ENCODE measurements around the gene NKPD1. TPM values are rescaled to one million over a fixed set of nuclear protein-coding genes. Genes with fewer than 3 reads are reported as not detected.

The NKPD1 gene
- total and polyA plus RNA-seq, 4 donors, result not detected

DNA sequence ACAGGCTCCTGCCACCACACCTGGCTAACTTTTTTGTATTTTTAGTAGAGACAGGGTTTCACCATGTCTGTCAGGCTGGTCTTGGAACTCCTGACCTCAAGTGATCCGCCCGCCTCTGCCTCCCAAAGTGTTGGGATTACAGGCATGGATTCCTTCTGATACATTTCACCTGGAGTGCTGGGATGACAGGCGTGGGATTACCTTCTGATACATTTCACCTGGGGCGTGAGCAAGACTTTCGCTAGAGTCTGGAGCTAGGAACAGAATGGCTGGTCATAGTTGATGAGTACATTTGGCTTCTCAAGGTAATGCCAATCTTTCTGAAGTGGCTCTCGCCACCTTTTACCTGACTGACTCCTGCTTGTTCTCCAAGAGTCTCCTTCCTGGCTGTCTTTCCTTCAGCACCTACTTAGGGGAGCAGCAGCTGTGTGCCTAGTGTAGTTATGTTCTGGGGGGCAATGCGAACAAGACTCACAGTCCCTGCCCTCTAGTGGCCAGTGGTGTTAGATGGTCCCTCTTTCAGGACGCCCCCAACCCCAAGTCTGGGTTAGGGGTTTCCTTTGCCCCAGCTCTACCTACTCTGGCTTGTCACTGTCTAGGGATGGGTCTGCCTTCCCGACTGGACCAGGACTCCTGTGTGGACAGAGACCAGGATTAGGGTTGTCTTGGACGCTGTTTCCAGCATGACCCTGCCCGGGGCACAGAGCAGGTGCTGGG is 48.5 kb downstream of the NKPD1 start:
- TF ChIP-seq HNF4A (conservative IDR thresholded peaks at IDR 0.05), result no peak
- TF ChIP-seq CTCF (IDR thresholded peaks at IDR 0.05; ENCODE audit: low read depth, low read length, missing input control), result no peak
- TF ChIP-seq, protein P1, sequence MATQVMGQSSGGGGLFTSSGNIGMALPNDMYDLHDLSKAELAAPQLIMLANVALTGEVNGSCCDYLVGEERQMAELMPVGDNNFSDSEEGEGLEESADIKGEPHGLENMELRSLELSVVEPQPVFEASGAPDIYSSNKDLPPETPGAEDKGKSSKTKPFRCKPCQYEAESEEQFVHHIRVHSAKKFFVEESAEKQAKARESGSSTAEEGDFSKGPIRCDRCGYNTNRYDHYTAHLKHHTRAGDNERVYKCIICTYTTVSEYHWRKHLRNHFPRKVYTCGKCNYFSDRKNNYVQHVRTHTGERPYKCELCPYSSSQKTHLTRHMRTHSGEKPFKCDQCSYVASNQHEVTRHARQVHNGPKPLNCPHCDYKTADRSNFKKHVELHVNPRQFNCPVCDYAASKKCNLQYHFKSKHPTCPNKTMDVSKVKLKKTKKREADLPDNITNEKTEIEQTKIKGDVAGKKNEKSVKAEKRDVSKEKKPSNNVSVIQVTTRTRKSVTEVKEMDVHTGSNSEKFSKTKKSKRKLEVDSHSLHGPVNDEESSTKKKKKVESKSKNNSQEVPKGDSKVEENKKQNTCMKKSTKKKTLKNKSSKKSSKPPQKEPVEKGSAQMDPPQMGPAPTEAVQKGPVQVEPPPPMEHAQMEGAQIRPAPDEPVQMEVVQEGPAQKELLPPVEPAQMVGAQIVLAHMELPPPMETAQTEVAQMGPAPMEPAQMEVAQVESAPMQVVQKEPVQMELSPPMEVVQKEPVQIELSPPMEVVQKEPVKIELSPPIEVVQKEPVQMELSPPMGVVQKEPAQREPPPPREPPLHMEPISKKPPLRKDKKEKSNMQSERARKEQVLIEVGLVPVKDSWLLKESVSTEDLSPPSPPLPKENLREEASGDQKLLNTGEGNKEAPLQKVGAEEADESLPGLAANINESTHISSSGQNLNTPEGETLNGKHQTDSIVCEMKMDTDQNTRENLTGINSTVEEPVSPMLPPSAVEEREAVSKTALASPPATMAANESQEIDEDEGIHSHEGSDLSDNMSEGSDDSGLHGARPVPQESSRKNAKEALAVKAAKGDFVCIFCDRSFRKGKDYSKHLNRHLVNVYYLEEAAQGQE (IDR thresholded peaks at IDR 0.05), result no peak
- TF ChIP-seq SP1 (IDR thresholded peaks at IDR 0.05), result no peak
- TF ChIP-seq FOXA1 (IDR thresholded peaks at IDR 0.05), result no peak
- no peak for TF ChIP-seq YY1 (IDR thresholded peaks at IDR 0.05)
- no peak for TF ChIP-seq GABPA (IDR thresholded peaks at IDR 0.05 in 1 of 2, conservative IDR thresholded peaks at IDR 0.05 in 1 of 2)
- no peak for TF ChIP-seq NR2F2 (IDR thresholded peaks at IDR 0.05)
- no peak for TF ChIP-seq TAF1 (conservative IDR thresholded peaks at IDR 0.05)
- no peak for TF ChIP-seq FOXA2 (IDR thresholded peaks at IDR 0.05)
- no peak for TF ChIP-seq JUND (IDR thresholded peaks at IDR 0.05)
- TF ChIP-seq, protein P2, sequence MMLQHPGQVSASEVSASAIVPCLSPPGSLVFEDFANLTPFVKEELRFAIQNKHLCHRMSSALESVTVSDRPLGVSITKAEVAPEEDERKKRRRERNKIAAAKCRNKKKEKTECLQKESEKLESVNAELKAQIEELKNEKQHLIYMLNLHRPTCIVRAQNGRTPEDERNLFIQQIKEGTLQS (IDR thresholded peaks at IDR 0.05), result no peak
- no peak for TF ChIP-seq EGR1 (IDR thresholded peaks at IDR 0.05; ENCODE audit: low read depth in 2 of 2)
- TF ChIP-seq HNF4G (IDR thresholded peaks at IDR 0.05), result no peak
- no peak for TF ChIP-seq RAD21 (IDR thresholded peaks at IDR 0.05)
- TF ChIP-seq, protein P3, sequence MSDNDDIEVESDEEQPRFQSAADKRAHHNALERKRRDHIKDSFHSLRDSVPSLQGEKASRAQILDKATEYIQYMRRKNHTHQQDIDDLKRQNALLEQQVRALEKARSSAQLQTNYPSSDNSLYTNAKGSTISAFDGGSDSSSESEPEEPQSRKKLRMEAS (IDR thresholded peaks at IDR 0.05), result no peak
- TF ChIP-seq, protein P4, sequence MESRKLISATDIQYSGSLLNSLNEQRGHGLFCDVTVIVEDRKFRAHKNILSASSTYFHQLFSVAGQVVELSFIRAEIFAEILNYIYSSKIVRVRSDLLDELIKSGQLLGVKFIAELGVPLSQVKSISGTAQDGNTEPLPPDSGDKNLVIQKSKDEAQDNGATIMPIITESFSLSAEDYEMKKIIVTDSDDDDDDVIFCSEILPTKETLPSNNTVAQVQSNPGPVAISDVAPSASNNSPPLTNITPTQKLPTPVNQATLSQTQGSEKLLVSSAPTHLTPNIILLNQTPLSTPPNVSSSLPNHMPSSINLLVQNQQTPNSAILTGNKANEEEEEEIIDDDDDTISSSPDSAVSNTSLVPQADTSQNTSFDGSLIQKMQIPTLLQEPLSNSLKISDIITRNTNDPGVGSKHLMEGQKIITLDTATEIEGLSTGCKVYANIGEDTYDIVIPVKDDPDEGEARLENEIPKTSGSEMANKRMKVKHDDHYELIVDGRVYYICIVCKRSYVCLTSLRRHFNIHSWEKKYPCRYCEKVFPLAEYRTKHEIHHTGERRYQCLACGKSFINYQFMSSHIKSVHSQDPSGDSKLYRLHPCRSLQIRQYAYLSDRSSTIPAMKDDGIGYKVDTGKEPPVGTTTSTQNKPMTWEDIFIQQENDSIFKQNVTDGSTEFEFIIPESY (IDR thresholded peaks at IDR 0.05), result no peak
- 92% methylated on average over 11 of the region's 11 CpGs for WGBS
- Histone ChIP-seq H3K4me1 (ENCODE audit: control insufficient read depth in 4 of 4, insufficient read depth in 4 of 4, low read length in 3 of 4) (peaks cover 3 to 17% (median 7%) of the 10 kb centered on the region in 4 donors), H3K9me3 (ENCODE audit: control insufficient read depth in 4 of 4, low read length in 3 of 4) (no peaks in the 10 kb centered on the region), H3K27ac (ENCODE audit: low read depth in 1 of 2, low read length in 2 of 2) (no peak overlapping the region), H3K36me3 (ENCODE audit: control insufficient read depth in 4 of 4, insufficient read depth in 3 of 4, low read depth in 1 of 4, low read length in 3 of 4) (no peaks in the 10 kb centered on the region), H3K27me3 (ENCODE audit: control insufficient read depth in 4 of 4, insufficient read depth in 4 of 4, low read length in 3 of 4) (no peaks in the 10 kb centered on the region), H3K4me3 (ENCODE audit: low read depth in 1 of 3, low read length in 3 of 3) (no peak overlapping the region), H3K9ac (ENCODE audit: low read depth in 1 of 2, low read length in 2 of 2) (no peak overlapping the region)
- DNase-seq (ENCODE audit: low spot score), result no peak

Other genes with a start within 250 kb of the NKPD1 start
- 1,000 to 10,000 TPM in 1 of 2 donors, 100 to 1,000 TPM in 1; 612 to 1,996 TPM for gene APOC1, start 246.4 kb downstream of the NKPD1 start, total RNA-seq
- over 10,000 TPM in 1 of 2 donors, 1,000 to 10,000 TPM in 1; 3,937 to 10,095 TPM for gene APOC1, start 246.4 kb downstream of the NKPD1 start, polyA plus RNA-seq
- gene APOC4, start 218.7 kb downstream of the NKPD1 start, total RNA-seq, result 100 to 1,000 TPM in 1 of 2 donors, 1 to 10 TPM in 1; 1.0 to 131 TPM
- 100 to 1,000 TPM; 418 to 420 TPM for gene APOC4, start 218.7 kb downstream of the NKPD1 start, polyA plus RNA-seq
- gene APOC2, start 214.9 kb downstream of the NKPD1 start, total RNA-seq, result 1,000 to 10,000 TPM in 1 of 2 donors, 100 to 1,000 TPM in 1; 660 to 1,200 TPM
- gene APOC2, start 214.9 kb downstream of the NKPD1 start, polyA plus RNA-seq, result 1,000 to 10,000 TPM; 2,878 to 3,399 TPM
- gene CLPTM1, start 205.6 kb downstream of the NKPD1 start, total RNA-seq, result 10 to 100 TPM; 46.2 to 56.7 TPM
- 10 to 100 TPM; 35.8 to 94.5 TPM for gene CLPTM1, start 205.6 kb downstream of the NKPD1 start, polyA plus RNA-seq
- 1 to 10 TPM; 2.2 to 4.9 TPM for gene RELB, start 159.5 kb downstream of the NKPD1 start, total RNA-seq
- gene RELB, start 159.5 kb downstream of the NKPD1 start, polyA plus RNA-seq, result 1 to 10 TPM; 1.4 to 3.1 TPM
- 10 to 100 TPM; 13.0 to 44.3 TPM for gene CLASRP, start 121.9 kb downstream of the NKPD1 start, total RNA-seq
- 10 to 100 TPM in 1 of 2 donors, 1 to 10 TPM in 1; 9.0 to 12.6 TPM for gene CLASRP, start 121.9 kb downstream of the NKPD1 start, polyA plus RNA-seq
- under 1 TPM; 0.17 to 0.42 TPM for gene ZNF296, start 84.5 kb downstream of the NKPD1 start, total RNA-seq
- under 1 TPM in 1 of 2 donors, not detected in 1; 0.16 TPM for gene ZNF296, start 84.5 kb downstream of the NKPD1 start, polyA plus RNA-seq
- gene GEMIN7, start 81.7 kb downstream of the NKPD1 start, total RNA-seq, result 10 to 100 TPM; 10.0 to 16.2 TPM
- 10 to 100 TPM; 22.7 to 25.2 TPM for gene GEMIN7, start 81.7 kb downstream of the NKPD1 start, polyA plus RNA-seq
- gene PPP1R37, start 67.8 kb downstream of the NKPD1 start, total RNA-seq, result 10 to 100 TPM in 1 of 2 donors, 1 to 10 TPM in 1; 9.8 to 10.4 TPM
- gene PPP1R37, start 67.8 kb downstream of the NKPD1 start, polyA plus RNA-seq, result 1 to 10 TPM; 1.8 to 8.7 TPM
- gene TRAPPC6A, start 17.3 kb upstream of the NKPD1 start, total RNA-seq, result 10 to 100 TPM; 14.8 to 15.5 TPM
- gene TRAPPC6A, start 17.3 kb upstream of the NKPD1 start, polyA plus RNA-seq, result 10 to 100 TPM; 41.7 to 52.2 TPM
- 1 to 10 TPM; 2.7 to 4.6 TPM for gene BLOC1S3, start 17.8 kb upstream of the NKPD1 start, total RNA-seq
- 1 to 10 TPM; 4.1 to 4.3 TPM for gene BLOC1S3, start 17.8 kb upstream of the NKPD1 start, polyA plus RNA-seq
- gene EXOC3L2, start 84.4 kb upstream of the NKPD1 start, total RNA-seq, result 1 to 10 TPM; 4.0 to 7.3 TPM
- 1 to 10 TPM; 1.3 to 4.2 TPM for gene EXOC3L2, start 84.4 kb upstream of the NKPD1 start, polyA plus RNA-seq
- gene MARK4, start 90.3 kb upstream of the NKPD1 start, total RNA-seq, result 1 to 10 TPM; 3.5 to 8.6 TPM
- gene MARK4, start 90.3 kb upstream of the NKPD1 start, polyA plus RNA-seq, result 10 to 100 TPM in 1 of 2 donors, 1 to 10 TPM in 1; 3.5 to 11.1 TPM
- under 1 TPM; 0.17 to 0.37 TPM for gene CKM, start 161.9 kb upstream of the NKPD1 start, total RNA-seq
- under 1 TPM in 1 of 2 donors, not detected in 1; 0.05 TPM for gene CKM, start 161.9 kb upstream of the NKPD1 start, polyA plus RNA-seq
- 1 to 10 TPM in 1 of 2 donors, under 1 TPM in 1; 0.08 to 1.3 TPM for gene KLC3, start 179.8 kb upstream of the NKPD1 start, total RNA-seq
- under 1 TPM in 1 of 2 donors, not detected in 1; 0.08 TPM for gene KLC3, start 179.8 kb upstream of the NKPD1 start, polyA plus RNA-seq
- gene ERCC2, start 209.6 kb upstream of the NKPD1 start, total RNA-seq, result 1 to 10 TPM; 8.3 to 8.7 TPM
- gene ERCC2, start 209.6 kb upstream of the NKPD1 start, polyA plus RNA-seq, result 1 to 10 TPM; 3.3 to 8.2 TPM
- 1 to 10 TPM in 1 of 2 donors, under 1 TPM in 1; 0.51 to 6.5 TPM for gene PPP1R13L, start 244.1 kb upstream of the NKPD1 start, total RNA-seq
- gene PPP1R13L, start 244.1 kb upstream of the NKPD1 start, polyA plus RNA-seq, result 1 to 10 TPM; 3.3 to 7.7 TPM
- 1 to 10 TPM; 1.9 TPM for gene POLR1G, start 245.7 kb upstream of the NKPD1 start, total RNA-seq
- gene POLR1G, start 245.7 kb upstream of the NKPD1 start, polyA plus RNA-seq, result 1 to 10 TPM; 1.1 to 2.4 TPM